Central memory CD8-positive, alpha-beta T cell (primary cell): ENCODE results near the gene GLRX5.

ENCODE experiments used
- ATAC-seq: fragments of 150-1000 bp; cut with Tn5 transposase; replicated peaks from 2 replicates; pipeline ENCODE4 v1.10.0; 2022; ENCODE audit warnings: mild to moderate bottlenecking, moderate FRiP score, moderate number of reproducible peaks; ENCODE audit not compliant: poor library complexity, severe bottlenecking; ENCODE audit errors: extremely low read depth
- DNase-seq, 2 donors: peaks; one replicate each; pipeline ENCODE4 v3.0.0; 2021; ENCODE audit warnings: low spot score in 2 of 2
- H3K27ac Mint-ChIP-seq: one replicate; pipeline ENCODE4 v1.8.0; 2022; ENCODE audit warnings: low read depth, mild to moderate bottlenecking, moderate library complexity, mixed read lengths
- H3K27me3 Mint-ChIP-seq: one replicate; pipeline ENCODE4 v1.8.0; 2022; ENCODE audit warnings: mixed read lengths
- H3K36me3 Mint-ChIP-seq: one replicate; pipeline ENCODE4 v1.8.0; 2022; ENCODE audit warnings: mild to moderate bottlenecking, moderate library complexity, mixed read lengths; ENCODE audit not compliant: insufficient read depth
- H3K4me1 Mint-ChIP-seq: one replicate; pipeline ENCODE4 v1.8.0; 2022; ENCODE audit warnings: mixed read lengths
- H3K4me3 Mint-ChIP-seq: one replicate; pipeline ENCODE4 v1.8.0; 2022; ENCODE audit warnings: mild to moderate bottlenecking, moderate library complexity, mixed read lengths
- H3K9me3 Mint-ChIP-seq: one replicate; pipeline ENCODE4 v1.8.0; 2022; ENCODE audit warnings: mixed read lengths

Gene GLRX5

GRCh38 chr14:95534299-95535225 lies at the start of gene GLRX5:
Gene GLRX5, plus strand, starts transcription at chr14:95535050. Its CDS starts 40 bp downstream, at chr14:95535090.
- Mint-ChIP-seq H3K27ac (peak within 1 kb of the TSS; percentile 93), H3K4me1 (peaks cover 61% of the 10 kb centered on the region), H3K9me3 (no peaks in the 10 kb centered on the region), H3K36me3 (peaks cover 15% of the 10 kb centered on the region), H3K4me3 (peak within 1 kb of the TSS; percentile 88), H3K27me3 (no peaks in the 10 kb centered on the region)
- DNase-seq = peak; percentile 96 to 99
- peak; percentile 91 for ATAC-seq

GRCh38 chr14:95485222-95485819 lies 49.5 kb upstream of the GLRX5 start:
- Mint-ChIP-seq H3K4me3 (no peak overlapping the region), H3K9me3 (no peaks in the 10 kb centered on the region), H3K27me3 (no peaks in the 10 kb centered on the region), H3K36me3 (peaks cover 6% of the 10 kb centered on the region), H3K4me1 (peaks cover 49% of the 10 kb centered on the region), H3K27ac (peak overlapping the region; percentile 50)
- DNase-seq (no peak), ATAC-seq (no peak)

- peak overlapping the region; percentile 50 for H3K27ac Mint-ChIP-seq
- DNase-seq = no peak
- no peak overlapping the region for H3K4me3 Mint-ChIP-seq
- no peaks in the 10 kb centered on the region for H3K27me3 Mint-ChIP-seq
- peaks cover 6% of the 10 kb centered on the region for H3K36me3 Mint-ChIP-seq
- H3K4me1 Mint-ChIP-seq = peaks cover 50% of the 10 kb centered on the region
- H3K9me3 Mint-ChIP-seq = no peaks in the 10 kb centered on the region
- ATAC-seq = no peak
Observed at GRCh38 chr14:95486875-95487668, 47.8 kb upstream of the GLRX5 start.

GRCh38 chr14:95487669-95488084 lies 47.2 kb upstream of the GLRX5 start:
- Mint-ChIP-seq H3K4me1 (peaks cover 51% of the 10 kb centered on the region), H3K27me3 (no peaks in the 10 kb centered on the region), H3K36me3 (peaks cover 6% of the 10 kb centered on the region), H3K9me3 (no peaks in the 10 kb centered on the region), H3K27ac (peak overlapping the region; percentile 50), H3K4me3 (no peak overlapping the region)
- ATAC-seq = no peak
- DNase-seq = no peak

- no peak overlapping the region for H3K4me3 Mint-ChIP-seq
- ATAC-seq (no peak), DNase-seq (no peak)
- H3K4me1 Mint-ChIP-seq = peaks cover 51% of the 10 kb centered on the region
- H3K27ac Mint-ChIP-seq = no peak overlapping the region
- peaks cover 6% of the 10 kb centered on the region for H3K36me3 Mint-ChIP-seq
- H3K9me3 Mint-ChIP-seq = no peaks in the 10 kb centered on the region
- H3K27me3 Mint-ChIP-seq = no peaks in the 10 kb centered on the region
Observed at GRCh38 chr14:95488376-95489213, 46.3 kb upstream of the GLRX5 start.

- DNase-seq (no peak), ATAC-seq (no peak)
- H3K36me3 Mint-ChIP-seq = peaks cover 5% of the 10 kb centered on the region
- H3K27me3 Mint-ChIP-seq = no peaks in the 10 kb centered on the region
- no peak overlapping the region for H3K27ac Mint-ChIP-seq
- no peaks in the 10 kb centered on the region for H3K9me3 Mint-ChIP-seq
- H3K4me1 Mint-ChIP-seq = peaks cover 49% of the 10 kb centered on the region
- H3K4me3 Mint-ChIP-seq = no peak overlapping the region
Observed at GRCh38 chr14:95489214-95490137, 45.4 kb upstream of the GLRX5 start.

GRCh38 chr14:95490138-95490509 lies 44.7 kb upstream of the GLRX5 start:
- H3K27me3 Mint-ChIP-seq = no peaks in the 10 kb centered on the region
- H3K36me3 Mint-ChIP-seq = peaks cover 5% of the 10 kb centered on the region
- no peak overlapping the region for H3K27ac Mint-ChIP-seq
- ATAC-seq (no peak), DNase-seq (no peak)
- H3K9me3 Mint-ChIP-seq = no peaks in the 10 kb centered on the region
- no peak overlapping the region for H3K4me3 Mint-ChIP-seq
- H3K4me1 Mint-ChIP-seq = peaks cover 50% of the 10 kb centered on the region

GRCh38 chr14:95490727-95491451 lies 44.0 kb upstream of the GLRX5 start:
- Mint-ChIP-seq H3K27ac (no peak overlapping the region), H3K27me3 (no peaks in the 10 kb centered on the region), H3K9me3 (no peaks in the 10 kb centered on the region), H3K36me3 (peaks cover 5% of the 10 kb centered on the region), H3K4me1 (peaks cover 52% of the 10 kb centered on the region), H3K4me3 (no peak overlapping the region)
- ATAC-seq (no peak), DNase-seq (no peak)

- peaks cover 51% of the 10 kb centered on the region for H3K4me1 Mint-ChIP-seq
- H3K27me3 Mint-ChIP-seq = no peaks in the 10 kb centered on the region
- H3K36me3 Mint-ChIP-seq = peaks cover 3% of the 10 kb centered on the region
- no peak overlapping the region for H3K4me3 Mint-ChIP-seq
- H3K9me3 Mint-ChIP-seq = no peaks in the 10 kb centered on the region
- no peak overlapping the region for H3K27ac Mint-ChIP-seq
- ATAC-seq = no peak
- DNase-seq = no peak
Observed at GRCh38 chr14:95491936-95492608, 42.8 kb upstream of the GLRX5 start.

- no peaks in the 10 kb centered on the region for H3K27me3 Mint-ChIP-seq
- ATAC-seq (no peak), DNase-seq (no peak)
- H3K9me3 Mint-ChIP-seq = no peaks in the 10 kb centered on the region
- peak overlapping the region; percentile 42 for H3K27ac Mint-ChIP-seq
- H3K4me3 Mint-ChIP-seq = no peak overlapping the region
- peaks cover 44% of the 10 kb centered on the region for H3K4me1 Mint-ChIP-seq
- H3K36me3 Mint-ChIP-seq = peaks cover 3% of the 10 kb centered on the region
Observed at GRCh38 chr14:95493503-95493902, 41.3 kb upstream of the GLRX5 start.
